ENCODE data around the gene TXN.
"Not testable (repeated sequence)": the region's sequence is repeated elsewhere in the genome, so short reads cannot be mapped to it uniquely, and the experiment has no call there.

Gene TXN

GRCh38 chr9:110208031-110208430 lies 48.3 kb downstream of the TXN start, which contains the start of gene C9orf152:
TSS of gene C9orf152 (minus strand) at chr9:110208159. CDS start at chr9:110207579, 580 bp downstream.
- no peak for DNase-seq (ENCODE audit: low spot score)

DNA sequence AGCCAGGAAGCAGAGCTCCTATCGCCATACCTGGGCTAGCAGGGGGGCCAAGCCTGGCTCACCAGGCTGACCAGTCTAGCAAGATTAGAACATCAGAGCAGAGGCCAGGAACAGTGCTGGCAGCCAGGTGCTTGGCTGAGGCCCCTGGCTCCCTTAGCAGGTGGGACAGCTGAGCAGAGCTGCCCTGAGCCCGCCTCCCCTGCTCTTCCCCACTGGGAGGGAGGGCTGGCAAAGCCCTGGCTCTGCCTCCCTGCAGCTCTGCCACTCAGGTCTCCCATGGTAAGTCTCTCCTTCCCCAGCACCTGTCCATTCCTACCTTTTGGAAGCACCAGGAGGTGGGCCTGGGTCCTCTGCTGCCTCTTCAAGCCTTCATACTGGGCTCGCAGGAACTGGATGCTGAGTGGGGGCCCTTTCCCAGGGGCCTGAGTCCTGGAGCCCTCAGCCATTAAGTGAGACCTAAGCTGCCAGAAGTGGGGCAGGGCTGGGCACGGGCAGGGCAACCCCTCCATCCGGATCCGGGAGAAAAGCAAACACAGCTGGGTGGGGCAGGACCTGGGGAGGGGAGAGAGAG lies 49.2 kb downstream of the TXN start:
- no peak for DNase-seq (ENCODE audit: low spot score)

DNA sequence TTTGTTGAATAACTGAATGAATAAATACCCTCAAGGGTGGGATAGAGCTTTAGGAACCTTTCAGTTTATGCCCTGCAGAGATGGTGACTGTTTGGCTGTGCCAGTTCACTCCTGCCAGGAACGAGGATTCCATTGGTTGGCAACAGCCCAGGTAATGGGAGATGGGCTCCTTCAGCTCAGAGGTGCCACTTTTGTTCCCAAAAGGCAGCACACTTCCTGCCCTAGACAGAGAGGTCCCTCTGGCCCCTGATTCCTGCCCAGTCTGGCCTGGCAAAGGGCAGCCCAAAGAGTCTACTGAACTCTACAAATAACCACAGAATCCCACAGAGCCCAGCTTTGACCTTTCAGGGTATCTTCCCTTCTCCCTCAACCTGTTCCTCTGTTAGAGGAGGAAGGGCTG lies 49.9 kb downstream of the TXN start:
- no peak for DNase-seq (ENCODE audit: low spot score)

GRCh38 chr9:110205612-110206011 lies 50.7 kb downstream of the TXN start:
- DNase-seq (ENCODE audit: low spot score), result not testable (repeated sequence)

GRCh38 chr9:110202232-110202631 lies 54.1 kb downstream of the TXN start:
- DNase-seq (ENCODE audit: low spot score), result no peak

DNA sequence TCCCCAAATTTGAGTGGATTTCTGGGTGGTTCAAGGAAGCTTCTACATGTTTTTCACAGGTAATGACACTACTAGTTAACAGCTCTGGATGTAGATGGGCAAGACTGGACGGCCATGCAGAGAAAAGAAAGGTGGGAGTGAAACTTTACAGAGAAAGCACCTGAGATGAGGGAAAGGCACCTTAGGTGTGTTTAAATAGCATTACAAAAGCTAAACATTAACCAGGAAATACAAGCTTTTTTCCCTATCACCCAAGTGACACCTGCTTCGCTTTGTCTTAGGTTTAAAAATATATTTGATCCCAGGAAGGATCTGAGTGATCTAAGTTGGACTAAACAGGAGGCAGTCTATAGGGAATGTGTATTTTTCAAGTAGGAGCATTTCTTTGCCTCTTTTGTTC lies 56.7 kb downstream of the TXN start:
- DNase-seq (ENCODE audit: low spot score), result no peak

- DNase-seq (ENCODE audit: low spot score), result no peak
These were observed 58.0 kb downstream of the TXN start for GRCh38 chr9:110198357-110198756.

GRCh38 chr9:110197330-110198187 lies 58.7 kb downstream of the TXN start:
- DNase-seq (ENCODE audit: low spot score), result no peak

DNA sequence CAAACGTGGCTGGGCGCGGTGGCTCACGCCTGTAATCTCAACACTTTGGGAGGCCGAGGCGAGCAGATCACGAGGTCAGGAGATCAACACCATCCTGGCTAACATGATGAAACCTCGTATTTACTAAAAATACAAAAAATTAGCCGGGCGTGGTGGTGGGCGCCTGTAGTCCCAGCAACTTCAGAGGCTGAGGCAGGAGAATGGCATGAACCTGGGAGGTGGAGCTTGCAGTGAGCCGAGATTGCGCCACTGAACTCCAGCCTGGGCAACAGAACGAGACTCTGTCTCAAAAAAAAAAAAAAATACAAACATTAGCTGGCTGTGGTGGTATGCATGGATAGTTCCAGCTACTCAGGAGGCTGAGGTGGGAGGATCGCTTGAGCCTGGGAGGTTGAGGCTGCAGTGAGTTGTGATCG lies 60.2 kb downstream of the TXN start:
- not testable (repeated sequence) for DNase-seq (ENCODE audit: low spot score)

All from globus pallidus (tissue), 1 donor.